ENCODE results near the gene C20orf204. TPM values are rescaled to one million over a fixed set of nuclear protein-coding genes. Genes with fewer than 3 reads are reported as not detected.

The C20orf204 gene
- total RNA-seq, 2 experiments from 2014 or later = 2.8 to 4.7 TPM

GRCh38 chr20:64032706-64033624, 3.0 kb upstream of the C20orf204 start:
- ATAC-seq (no peak), DNase-seq (no peak)
- no peaks in the 10 kb centered on the region for H3K9me3 Mint-ChIP-seq
- ChIA-PET POLR2A (interaction anchor here (0.6 kb wide), 1 partner anchor 12 kb away, joined by 3 read pairs; no protein-coding TSS in a partner anchor), CTCF (interaction anchor here (1.3 kb wide), 1 partner anchor 30 kb away, joined by 4 read pairs; no protein-coding TSS in a partner anchor)
- peaks cover 17% of the 10 kb centered on the region for H3K36me3 Mint-ChIP-seq (ENCODE audit: low read depth)
- no peak for TF ChIP-seq CTCF (IDR thresholded peaks at IDR 0.05)
- H3K27me3 Mint-ChIP-seq = peaks cover 2% of the 10 kb centered on the region
- peak overlapping the region; percentile 94 for H3K27ac Mint-ChIP-seq
- peaks cover 39% of the 10 kb centered on the region for H3K4me1 Mint-ChIP-seq (ENCODE audit: low read depth)
- intact Hi-C loops (cut with micrococcal nuclease) = loop anchor here (10.0 kb wide), 1 partner anchor 48 kb away; the partner anchor contains the start of gene PRPF6
- H3K4me3 Mint-ChIP-seq = no peak overlapping the region

GRCh38 chr20:64033981-64034493, 1.9 kb upstream of the C20orf204 start:
- CTCF ChIA-PET = interaction anchor here (0.7 to 1.3 kb wide), 2 partner anchors 10 to 31 kb away, joined by 3 to 4 read pairs; no protein-coding TSS in a partner anchor
- no peak for TF ChIP-seq CTCF (IDR thresholded peaks at IDR 0.05)
- ATAC-seq = no peak
- Mint-ChIP-seq H3K27ac (peak overlapping the region; percentile 94), H3K27me3 (peaks cover 2% of the 10 kb centered on the region), H3K9me3 (no peaks in the 10 kb centered on the region), H3K4me3 (no peak overlapping the region), H3K4me1 (ENCODE audit: low read depth) (peaks cover 40% of the 10 kb centered on the region), H3K36me3 (ENCODE audit: low read depth) (peaks cover 15% of the 10 kb centered on the region)
- intact Hi-C loops (cut with micrococcal nuclease) = loop anchor here (10.0 kb wide), 1 partner anchor 49 kb away; the partner anchor contains the start of gene PRPF6
- POLR2A ChIA-PET = interaction anchor here (0.6 kb wide), 1 partner anchor 27 kb away, joined by 3 read pairs; no protein-coding TSS in a partner anchor
- no peak for DNase-seq

- H3K27me3 Mint-ChIP-seq = peaks cover 2% of the 10 kb centered on the region
- H3K4me1 Mint-ChIP-seq (ENCODE audit: low read depth) = peaks cover 50% of the 10 kb centered on the region
- TF ChIP-seq CTCF (IDR thresholded peaks at IDR 0.05) = no peak
- DNase-seq = peak; percentile 82
- CTCF ChIA-PET = interaction anchor here (0.7 to 5.9 kb wide), 4 partner anchors 35 to 85 kb away, joined by 3 to 88 read pairs (median 6); partner anchors contain the start of genes PRPF6 and SAMD10
- peak overlapping the region; percentile 42 for H3K4me3 Mint-ChIP-seq
- POLR2A ChIA-PET = interaction anchor here (0.7 to 5.7 kb wide), 4 partner anchors 12 to 1228 kb away, joined by 3 to 51 read pairs (median 4); partner anchors contain the start of genes PRPF6 and SAMD10
- intact Hi-C loops (cut with micrococcal nuclease) = loop anchor here (10.0 kb wide), 1 partner anchor 50 kb away; the partner anchor contains the start of gene PRPF6
- peaks cover 12% of the 10 kb centered on the region for H3K36me3 Mint-ChIP-seq (ENCODE audit: low read depth)
- peak overlapping the region; percentile 94 for H3K27ac Mint-ChIP-seq
- no peaks in the 10 kb centered on the region for H3K9me3 Mint-ChIP-seq
- ATAC-seq = peak; percentile 60
Measured at GRCh38 chr20:64035066-64035932, 683 bp upstream of the C20orf204 start.

GRCh38 chr20:64036346-64037198, 590 bp downstream of the C20orf204 start:
- Mint-ChIP-seq H3K36me3 (ENCODE audit: low read depth) (peaks cover 6% of the 10 kb centered on the region), H3K27ac (peak overlapping the region; percentile 77), H3K9me3 (no peaks in the 10 kb centered on the region), H3K27me3 (peaks cover 2% of the 10 kb centered on the region), H3K4me1 (ENCODE audit: low read depth) (peaks cover 55% of the 10 kb centered on the region), H3K4me3 (no peak overlapping the region)
- DNase-seq (peak; percentile 64), ATAC-seq (peak; percentile 12)
- ChIA-PET POLR2A (interaction anchor here (0.9 to 5.7 kb wide), 5 partner anchors 10 to 327 kb away, joined by 3 to 51 read pairs (median 5); partner anchors contain the start of genes PRPF6 and SAMD10), CTCF (interaction anchor here (1.0 to 5.9 kb wide), 7 partner anchors 21 to 84 kb away, joined by 4 to 88 read pairs (median 8); partner anchors contain the start of genes OPRL1, PRPF6, RGS19 and SAMD10)
- intact Hi-C loops (cut with micrococcal nuclease) = loop anchor here (10.0 kb wide), 1 partner anchor 52 kb away; the partner anchor contains the start of gene PRPF6
- TF ChIP-seq CTCF (IDR thresholded peaks at IDR 0.05) = no peak

Data from activated CD8-positive, alpha-beta T cell treated with anti-CD3 and anti-CD28 coated beads for 36 hours (primary cell).